RWPE2 (cell line): ENCODE data around the gene RGS7BP.

Experiments
- ATAC-seq: fragments of 200-7000 bp; cut with Tn5 transposase; 3 replicates; pipeline ENCODE4 v1.9.1; 2021; ENCODE audit warnings: low read depth
- DNase-seq: peaks from one replicate; pipeline ENCODE4 v3.0.0-alpha.2; 2020; ENCODE audit warnings: low spot score
- H3K27ac ChIP-seq: fragments of 450-650 bp; 2 replicates; pipeline ENCODE4 v1.5.1; 2017; ENCODE audit warnings: mild to moderate bottlenecking; ENCODE audit not compliant: poor library complexity, severe bottlenecking
- H3K27me3 ChIP-seq: fragments of 250-450 bp; sonication (Bioruptor Pico); 2 replicates; pipeline ENCODE4 v1.5.1; 2021; ENCODE audit warnings: mild to moderate bottlenecking, moderate library complexity; ENCODE audit not compliant: insufficient read depth, poor library complexity, severe bottlenecking
- H3K36me3 ChIP-seq: fragments of 250-450 bp; sonication (Bioruptor Pico); 2 replicates; pipeline ENCODE4 v1.5.1; 2020; ENCODE audit warnings: low read depth, mild to moderate bottlenecking, moderate library complexity
- H3K4me1 ChIP-seq: fragments of 250-450 bp; sonication (Bioruptor Pico); 2 replicates; pipeline ENCODE4 v1.5.1; 2021; ENCODE audit warnings: mild to moderate bottlenecking, moderate library complexity; ENCODE audit not compliant: insufficient read depth, poor library complexity, severe bottlenecking
- H3K4me3 ChIP-seq: fragments of 250-450 bp; sonication (Bioruptor Pico); 2 replicates; pipeline ENCODE4 v1.5.1; 2021; ENCODE audit warnings: mild to moderate bottlenecking, moderate library complexity; ENCODE audit not compliant: severe bottlenecking
- H3K9me3 ChIP-seq: fragments of 250-450 bp; sonication (Bioruptor Pico); 2 replicates; pipeline ENCODE4 v1.5.1; 2021; ENCODE audit warnings: mild to moderate bottlenecking, moderate library complexity; ENCODE audit not compliant: severe bottlenecking
- TF ChIP-seq, protein P1 (sequence below): fragments of 450-650 bp; IDR thresholded peaks from one replicate; pipeline ENCODE4 v1.5.1; 2017; ENCODE audit warnings: mild to moderate bottlenecking, moderate library complexity; ENCODE audit not compliant: poor library complexity, severe bottlenecking

RGS7BP gene

DNA sequence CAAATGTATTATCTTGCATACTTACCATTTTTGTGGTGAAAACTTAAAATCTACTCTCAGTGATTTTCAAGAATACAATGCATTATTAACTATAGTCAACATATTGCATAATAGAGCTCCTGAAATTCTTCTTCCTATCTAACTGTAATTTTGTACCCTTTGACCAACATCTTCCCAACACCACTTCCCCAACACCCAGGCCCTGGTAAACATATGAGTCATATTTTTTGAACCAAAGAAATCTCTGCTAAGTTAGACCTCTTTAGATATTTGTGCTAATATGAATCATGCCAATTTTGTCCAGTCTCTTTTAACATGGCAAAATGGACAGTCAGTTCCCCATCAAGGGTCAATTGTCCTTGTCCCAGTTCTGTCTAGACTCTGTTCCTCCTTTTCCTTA is 18.5 kb upstream of the RGS7BP start:
- no peaks in the 10 kb centered on the region for H3K9me3 ChIP-seq
- H3K27ac ChIP-seq = no peak overlapping the region
- H3K27me3 ChIP-seq = peaks cover 4% of the 10 kb centered on the region
- no peaks in the 10 kb centered on the region for H3K36me3 ChIP-seq
- H3K4me1 ChIP-seq = no peaks in the 10 kb centered on the region
- ATAC-seq (peak; percentile 38; the same call in 1 of the 3 replicates), DNase-seq (no peak)
- TF ChIP-seq, protein P1, sequence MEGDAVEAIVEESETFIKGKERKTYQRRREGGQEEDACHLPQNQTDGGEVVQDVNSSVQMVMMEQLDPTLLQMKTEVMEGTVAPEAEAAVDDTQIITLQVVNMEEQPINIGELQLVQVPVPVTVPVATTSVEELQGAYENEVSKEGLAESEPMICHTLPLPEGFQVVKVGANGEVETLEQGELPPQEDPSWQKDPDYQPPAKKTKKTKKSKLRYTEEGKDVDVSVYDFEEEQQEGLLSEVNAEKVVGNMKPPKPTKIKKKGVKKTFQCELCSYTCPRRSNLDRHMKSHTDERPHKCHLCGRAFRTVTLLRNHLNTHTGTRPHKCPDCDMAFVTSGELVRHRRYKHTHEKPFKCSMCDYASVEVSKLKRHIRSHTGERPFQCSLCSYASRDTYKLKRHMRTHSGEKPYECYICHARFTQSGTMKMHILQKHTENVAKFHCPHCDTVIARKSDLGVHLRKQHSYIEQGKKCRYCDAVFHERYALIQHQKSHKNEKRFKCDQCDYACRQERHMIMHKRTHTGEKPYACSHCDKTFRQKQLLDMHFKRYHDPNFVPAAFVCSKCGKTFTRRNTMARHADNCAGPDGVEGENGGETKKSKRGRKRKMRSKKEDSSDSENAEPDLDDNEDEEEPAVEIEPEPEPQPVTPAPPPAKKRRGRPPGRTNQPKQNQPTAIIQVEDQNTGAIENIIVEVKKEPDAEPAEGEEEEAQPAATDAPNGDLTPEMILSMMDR = no peak
- no peak overlapping the region for H3K4me3 ChIP-seq

DNA sequence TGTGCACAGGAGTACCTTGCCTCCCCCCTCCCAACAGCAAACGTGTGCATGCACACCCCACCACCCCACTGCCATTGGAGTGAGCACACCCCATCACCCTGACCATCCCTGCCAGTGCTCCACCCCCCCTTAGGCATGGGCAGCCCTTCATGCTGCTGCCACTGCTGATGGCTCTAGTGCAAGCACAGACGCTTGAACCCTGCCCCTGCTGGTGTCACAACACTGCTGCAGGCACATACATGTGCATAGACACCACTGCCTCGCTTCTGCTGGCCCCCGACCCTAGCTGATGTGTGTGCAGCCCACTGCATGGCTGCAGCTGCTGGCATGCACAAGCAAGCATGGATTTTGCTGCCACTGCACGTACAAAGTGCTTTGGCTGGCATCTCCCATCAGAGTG is 16.0 kb upstream of the RGS7BP start:
- Histone ChIP-seq H3K4me3 (no peak overlapping the region), H3K36me3 (no peaks in the 10 kb centered on the region; the same call in 1 of the 2 replicates), H3K4me1 (no peaks in the 10 kb centered on the region), H3K9me3 (no peaks in the 10 kb centered on the region), H3K27me3 (peaks cover 4% of the 10 kb centered on the region), H3K27ac (no peak overlapping the region)
- ATAC-seq = no peak
- TF ChIP-seq, protein P1 = no peak
- no peak for DNase-seq

DNA sequence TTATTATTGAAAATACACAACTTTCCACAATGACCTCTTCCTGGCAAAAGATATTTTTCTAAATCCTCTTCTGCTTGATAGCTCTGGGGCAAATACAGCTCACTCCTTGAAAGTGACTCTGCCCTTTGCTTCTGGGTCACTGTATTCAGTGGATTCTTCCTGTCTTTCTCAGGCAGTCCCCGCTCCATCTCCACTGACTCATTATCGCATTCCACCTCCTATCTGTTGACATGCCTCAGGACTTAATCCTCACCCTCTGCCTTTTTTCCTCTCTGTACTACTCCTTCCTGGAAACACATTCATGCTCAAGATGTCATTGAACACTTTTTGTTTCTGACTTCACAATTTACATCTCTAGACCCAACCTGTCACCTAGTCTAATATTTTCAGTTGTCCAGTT is 8.4 kb upstream of the RGS7BP start:
- TF ChIP-seq, protein P1 = no peak
- Histone ChIP-seq H3K36me3 (no peaks in the 10 kb centered on the region; the same call in 1 of the 2 replicates), H3K4me3 (no peak overlapping the region), H3K27me3 (peaks cover 10% of the 10 kb centered on the region), H3K4me1 (no peaks in the 10 kb centered on the region), H3K27ac (no peak overlapping the region), H3K9me3 (no peaks in the 10 kb centered on the region)
- ATAC-seq (peak; percentile 97), DNase-seq (no peak)

DNA sequence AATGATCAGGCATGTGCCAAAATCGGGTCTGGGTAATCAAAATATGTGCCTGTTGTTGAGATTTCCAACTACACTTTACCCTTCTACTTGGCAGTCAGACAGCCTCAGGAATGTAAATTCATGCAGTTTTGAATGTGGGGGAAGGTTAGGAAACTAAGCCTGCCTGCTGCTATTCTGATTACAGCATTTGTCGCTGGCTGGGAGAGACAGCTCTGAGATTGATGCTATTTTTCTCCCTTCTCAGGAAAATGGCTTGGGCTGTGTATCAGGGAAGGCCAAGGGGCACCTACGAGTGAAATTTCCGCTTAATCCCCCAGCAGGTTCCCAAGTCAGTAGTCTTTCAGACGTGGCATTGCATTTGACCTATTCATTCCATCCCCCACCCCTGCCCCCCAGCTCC is 3.6 kb upstream of the RGS7BP start:
- Histone ChIP-seq H3K27me3 (peaks cover 35% of the 10 kb centered on the region), H3K4me3 (no peak overlapping the region), H3K9me3 (no peaks in the 10 kb centered on the region), H3K36me3 (no peaks in the 10 kb centered on the region), H3K27ac (no peak overlapping the region), H3K4me1 (no peaks in the 10 kb centered on the region)
- no peak for ATAC-seq
- TF ChIP-seq, protein P1 = no peak
- DNase-seq = no peak

DNA sequence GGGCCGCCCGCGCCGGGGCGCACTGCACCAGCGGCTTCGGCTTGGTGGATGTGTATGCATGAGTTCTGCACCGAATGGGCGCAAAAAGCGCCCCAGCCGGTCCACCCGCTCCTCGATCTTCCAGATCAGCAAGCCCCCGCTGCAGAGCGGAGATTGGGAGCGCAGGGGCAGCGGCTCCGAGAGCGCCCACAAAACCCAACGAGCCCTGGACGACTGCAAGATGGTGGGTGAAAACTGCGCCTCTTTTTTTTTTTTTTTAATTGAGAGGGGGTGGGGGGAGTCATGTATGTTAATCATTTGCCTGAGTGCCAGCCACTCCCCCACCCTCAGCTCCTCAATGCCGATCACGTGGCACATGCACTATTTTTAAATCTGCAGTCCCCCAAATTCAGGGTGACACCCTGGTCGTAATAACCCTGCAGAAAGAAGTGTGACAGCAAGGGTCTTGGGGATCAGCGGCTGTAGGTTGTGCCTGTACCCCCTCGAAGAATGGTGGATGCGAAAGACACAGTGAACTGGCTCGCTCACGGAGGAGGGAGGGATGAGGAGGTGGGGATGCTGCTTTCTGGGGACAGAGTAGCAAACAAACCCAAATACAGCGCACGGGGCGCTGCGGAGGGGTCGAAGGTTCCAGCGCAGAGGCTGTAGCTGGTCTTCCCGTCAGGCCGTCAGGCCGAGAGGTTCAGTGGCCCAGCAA is 900 bp downstream of the RGS7BP start:
- no peak for DNase-seq
- peaks cover 52% of the 10 kb centered on the region for H3K27me3 ChIP-seq
- no peaks in the 10 kb centered on the region for H3K4me1 ChIP-seq
- H3K4me3 ChIP-seq = peak overlapping the region; percentile 7
- ATAC-seq = no peak
- no peaks in the 10 kb centered on the region for H3K9me3 ChIP-seq
- TF ChIP-seq, protein P1 = no peak
- no peaks in the 10 kb centered on the region for H3K36me3 ChIP-seq
- no peak overlapping the region for H3K27ac ChIP-seq
